ENCODE data around the gene RSPO4.

DNA sequence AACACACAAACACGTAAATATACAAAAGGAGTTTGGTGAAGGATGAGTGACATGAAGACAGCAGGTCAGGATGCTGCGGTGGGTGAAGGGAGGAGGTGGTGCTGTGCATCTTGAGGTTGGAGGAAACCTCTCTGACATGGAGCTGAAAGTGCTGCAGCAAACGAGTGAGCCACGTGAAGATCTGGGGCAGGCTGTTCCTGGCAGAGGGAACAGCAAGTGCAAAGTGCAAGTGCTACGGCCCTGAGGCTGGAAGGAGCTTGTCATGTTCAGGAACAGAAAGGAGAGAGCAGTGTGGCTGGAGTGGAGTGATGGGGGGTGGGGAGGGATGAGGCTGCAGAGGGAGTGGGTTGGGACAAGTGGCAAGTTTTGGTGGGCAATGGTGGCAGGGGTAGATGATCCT is 61.2 kb downstream of the RSPO4 start:
- TF ChIP-seq, protein P1, sequence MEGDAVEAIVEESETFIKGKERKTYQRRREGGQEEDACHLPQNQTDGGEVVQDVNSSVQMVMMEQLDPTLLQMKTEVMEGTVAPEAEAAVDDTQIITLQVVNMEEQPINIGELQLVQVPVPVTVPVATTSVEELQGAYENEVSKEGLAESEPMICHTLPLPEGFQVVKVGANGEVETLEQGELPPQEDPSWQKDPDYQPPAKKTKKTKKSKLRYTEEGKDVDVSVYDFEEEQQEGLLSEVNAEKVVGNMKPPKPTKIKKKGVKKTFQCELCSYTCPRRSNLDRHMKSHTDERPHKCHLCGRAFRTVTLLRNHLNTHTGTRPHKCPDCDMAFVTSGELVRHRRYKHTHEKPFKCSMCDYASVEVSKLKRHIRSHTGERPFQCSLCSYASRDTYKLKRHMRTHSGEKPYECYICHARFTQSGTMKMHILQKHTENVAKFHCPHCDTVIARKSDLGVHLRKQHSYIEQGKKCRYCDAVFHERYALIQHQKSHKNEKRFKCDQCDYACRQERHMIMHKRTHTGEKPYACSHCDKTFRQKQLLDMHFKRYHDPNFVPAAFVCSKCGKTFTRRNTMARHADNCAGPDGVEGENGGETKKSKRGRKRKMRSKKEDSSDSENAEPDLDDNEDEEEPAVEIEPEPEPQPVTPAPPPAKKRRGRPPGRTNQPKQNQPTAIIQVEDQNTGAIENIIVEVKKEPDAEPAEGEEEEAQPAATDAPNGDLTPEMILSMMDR (IDR thresholded peaks at IDR 0.05), result no peak
- no peak for TF ChIP-seq POLR2A (IDR thresholded peaks at IDR 0.05)
- TF ChIP-seq EP300 (IDR thresholded peaks at IDR 0.05), result no peak
